ENCODE data around the gene RBMS1.

The RBMS1 gene

GRCh38 chr2:160269803-160270570, 223.6 kb downstream of the RBMS1 start:
- H3K4me3 Mint-ChIP-seq, result peak overlapping the region; percentile 74
- H3K36me3 Mint-ChIP-seq, result peaks cover 58% of the 10 kb centered on the region
- DNase-seq (ENCODE audit: low spot score in 2 of 2), result peak; percentile 44 to 85
- H3K4me1 Mint-ChIP-seq, result peaks cover 46% of the 10 kb centered on the region
- peak overlapping the region; percentile 85 for H3K27ac Mint-ChIP-seq
- no peaks in the 10 kb centered on the region for H3K9me3 Mint-ChIP-seq
- peak; percentile 87 for ATAC-seq

- DNase-seq (ENCODE audit: low spot score in 2 of 2) (no peak), ATAC-seq (no peak)
- Mint-ChIP-seq H3K9me3 (no peaks in the 10 kb centered on the region), H3K27ac (peak overlapping the region; percentile 85), H3K4me1 (peaks cover 52% of the 10 kb centered on the region), H3K36me3 (peaks cover 51% of the 10 kb centered on the region), H3K4me3 (peak overlapping the region; percentile 74)
Measured at GRCh38 chr2:160269365-160269764, 224.2 kb downstream of the RBMS1 start.

GRCh38 chr2:160268151-160268781, 225.3 kb downstream of the RBMS1 start:
- H3K27ac Mint-ChIP-seq, result no peak overlapping the region
- DNase-seq (ENCODE audit: low spot score in 2 of 2) (no peak), ATAC-seq (no peak)
- peaks cover 40% of the 10 kb centered on the region for H3K36me3 Mint-ChIP-seq
- no peak overlapping the region for H3K4me3 Mint-ChIP-seq
- peaks cover 58% of the 10 kb centered on the region for H3K4me1 Mint-ChIP-seq
- no peaks in the 10 kb centered on the region for H3K9me3 Mint-ChIP-seq

- no peaks in the 10 kb centered on the region for H3K9me3 Mint-ChIP-seq
- peaks cover 56% of the 10 kb centered on the region for H3K4me1 Mint-ChIP-seq
- no peak overlapping the region for H3K4me3 Mint-ChIP-seq
- no peak overlapping the region for H3K27ac Mint-ChIP-seq
- H3K36me3 Mint-ChIP-seq, result peaks cover 35% of the 10 kb centered on the region
- DNase-seq (ENCODE audit: low spot score in 2 of 2), result no peak
- ATAC-seq, result no peak
Measured at GRCh38 chr2:160267692-160268091, 225.9 kb downstream of the RBMS1 start.

- peak; percentile 55 for ATAC-seq
- peaks cover 52% of the 10 kb centered on the region for H3K4me1 Mint-ChIP-seq
- no peak for DNase-seq (ENCODE audit: low spot score in 2 of 2)
- no peaks in the 10 kb centered on the region for H3K9me3 Mint-ChIP-seq
- peaks cover 28% of the 10 kb centered on the region for H3K36me3 Mint-ChIP-seq
- no peak overlapping the region for H3K27ac Mint-ChIP-seq
- H3K4me3 Mint-ChIP-seq, result no peak overlapping the region
Measured at GRCh38 chr2:160267022-160267421, 226.6 kb downstream of the RBMS1 start.

GRCh38 chr2:160266037-160266551, 227.5 kb downstream of the RBMS1 start:
- no peaks in the 10 kb centered on the region for H3K9me3 Mint-ChIP-seq
- DNase-seq (ENCODE audit: low spot score in 2 of 2), result no peak
- H3K36me3 Mint-ChIP-seq, result peaks cover 19% of the 10 kb centered on the region
- H3K4me1 Mint-ChIP-seq, result peaks cover 52% of the 10 kb centered on the region
- peak overlapping the region; percentile 25 for H3K4me3 Mint-ChIP-seq
- no peak overlapping the region for H3K27ac Mint-ChIP-seq
- peak; percentile 81 for ATAC-seq

- Mint-ChIP-seq H3K36me3 (peaks cover 3% of the 10 kb centered on the region), H3K4me1 (peaks cover 39% of the 10 kb centered on the region), H3K4me3 (no peak overlapping the region), H3K27ac (no peak overlapping the region), H3K9me3 (peaks cover 3% of the 10 kb centered on the region)
- no peak for ATAC-seq
- no peak for DNase-seq (ENCODE audit: low spot score in 2 of 2)
Measured at GRCh38 chr2:160264308-160264707, 229.3 kb downstream of the RBMS1 start.

GRCh38 chr2:160261732-160262131, 231.9 kb downstream of the RBMS1 start:
- ATAC-seq (no peak), DNase-seq (ENCODE audit: low spot score in 2 of 2) (no peak)
- Mint-ChIP-seq H3K36me3 (no peaks in the 10 kb centered on the region), H3K27ac (no peak overlapping the region), H3K4me1 (peaks cover 29% of the 10 kb centered on the region), H3K4me3 (no peak overlapping the region), H3K9me3 (peaks cover 3% of the 10 kb centered on the region)

- no peak for DNase-seq (ENCODE audit: low spot score in 2 of 2)
- Mint-ChIP-seq H3K36me3 (no peaks in the 10 kb centered on the region), H3K4me1 (no peaks in the 10 kb centered on the region), H3K27ac (no peak overlapping the region), H3K4me3 (no peak overlapping the region), H3K9me3 (peaks cover 3% of the 10 kb centered on the region)
- no peak for ATAC-seq
Measured at GRCh38 chr2:160258492-160258805, 235.2 kb downstream of the RBMS1 start.

- H3K9me3 Mint-ChIP-seq, result peaks cover 3% of the 10 kb centered on the region
- no peak overlapping the region for H3K27ac Mint-ChIP-seq
- H3K4me1 Mint-ChIP-seq, result no peaks in the 10 kb centered on the region
- no peak for DNase-seq (ENCODE audit: low spot score in 2 of 2)
- ATAC-seq, result no peak
- H3K4me3 Mint-ChIP-seq, result no peak overlapping the region
- no peaks in the 10 kb centered on the region for H3K36me3 Mint-ChIP-seq
Measured at GRCh38 chr2:160257743-160258491, 235.7 kb downstream of the RBMS1 start.

- ATAC-seq (no peak), DNase-seq (ENCODE audit: low spot score in 2 of 2) (no peak)
- no peak overlapping the region for H3K27ac Mint-ChIP-seq
- no peak overlapping the region for H3K4me3 Mint-ChIP-seq
- no peaks in the 10 kb centered on the region for H3K36me3 Mint-ChIP-seq
- peaks cover 3% of the 10 kb centered on the region for H3K9me3 Mint-ChIP-seq
- H3K4me1 Mint-ChIP-seq, result no peaks in the 10 kb centered on the region
Measured at GRCh38 chr2:160257041-160257742, 236.4 kb downstream of the RBMS1 start.

- H3K9me3 Mint-ChIP-seq, result peaks cover 3% of the 10 kb centered on the region
- DNase-seq (ENCODE audit: low spot score in 2 of 2) (no peak), ATAC-seq (no peak)
- no peaks in the 10 kb centered on the region for H3K4me1 Mint-ChIP-seq
- no peak overlapping the region for H3K27ac Mint-ChIP-seq
- no peak overlapping the region for H3K4me3 Mint-ChIP-seq
- no peaks in the 10 kb centered on the region for H3K36me3 Mint-ChIP-seq
Measured at GRCh38 chr2:160256507-160256906, 237.1 kb downstream of the RBMS1 start.

- no peaks in the 10 kb centered on the region for H3K36me3 Mint-ChIP-seq
- H3K27ac Mint-ChIP-seq, result no peak overlapping the region
- ATAC-seq, result no peak
- no peaks in the 10 kb centered on the region for H3K4me1 Mint-ChIP-seq
- no peak for DNase-seq (ENCODE audit: low spot score in 2 of 2)
- H3K4me3 Mint-ChIP-seq, result no peak overlapping the region
- peaks cover 3% of the 10 kb centered on the region for H3K9me3 Mint-ChIP-seq
Measured at GRCh38 chr2:160255408-160255807, 238.2 kb downstream of the RBMS1 start.

- Mint-ChIP-seq H3K4me3 (no peak overlapping the region), H3K9me3 (no peaks in the 10 kb centered on the region), H3K36me3 (no peaks in the 10 kb centered on the region), H3K27ac (no peak overlapping the region), H3K4me1 (no peaks in the 10 kb centered on the region)
- no peak for ATAC-seq
- no peak for DNase-seq (ENCODE audit: low spot score in 2 of 2)
Measured at GRCh38 chr2:160254189-160254762, 239.3 kb downstream of the RBMS1 start.

All from stimulated activated effector memory CD8-positive, alpha-beta T cell treated with anti-CD3 and anti-CD28 coated beads, Interleukin-12 subunit alpha, Interleukin-12 subunit beta, amount 100 ng/mL, for 72 hours (primary cell).